Measurements from ENCODE around the gene BEST1. TPM values are rescaled to one million over a fixed set of nuclear protein-coding genes. Genes with fewer than 3 reads are reported as not detected.

BEST1 gene
- total RNA-seq = not detected

GRCh38 chr11:61950035-61950547, at the start of gene BEST1:
Gene BEST1, plus strand, starts transcription at chr11:61950351. Its CDS starts 1,456 bp downstream, at chr11:61951807.
- DNase-seq = no peak

GRCh38 chr11:61901397-61901796, 48.8 kb upstream of the BEST1 start:
- DNase-seq = no peak

- DNase-seq = no peak
Observed at GRCh38 chr11:61902313-61902712, 47.8 kb upstream of the BEST1 start.

GRCh38 chr11:61903845-61904244, 46.3 kb upstream of the BEST1 start:
- no peak for DNase-seq

GRCh38 chr11:61904539-61905048, 45.6 kb upstream of the BEST1 start:
- no peak for DNase-seq

GRCh38 chr11:61905067-61905696, 45.0 kb upstream of the BEST1 start:
- DNase-seq = no peak

GRCh38 chr11:61905801-61906521, 44.2 kb upstream of the BEST1 start:
- DNase-seq = no peak

GRCh38 chr11:61906522-61906909, 43.6 kb upstream of the BEST1 start:
- DNase-seq = no peak

- no peak for DNase-seq
Observed at GRCh38 chr11:61907282-61907681, 42.9 kb upstream of the BEST1 start.

GRCh38 chr11:61907871-61908729, 42.1 kb upstream of the BEST1 start:
- DNase-seq = no peak

GRCh38 chr11:61908730-61909316, 41.3 kb upstream of the BEST1 start:
- DNase-seq = no peak

- no peak for DNase-seq
Observed at GRCh38 chr11:61910187-61911127, 39.7 kb upstream of the BEST1 start.

GRCh38 chr11:61911128-61911700, 38.9 kb upstream of the BEST1 start:
- no peak for DNase-seq

GRCh38 chr11:61911701-61912529, 38.2 kb upstream of the BEST1 start:
- no peak for DNase-seq

- no peak for DNase-seq
Observed at GRCh38 chr11:61912530-61912898, 37.6 kb upstream of the BEST1 start.

GRCh38 chr11:61912991-61913698, 37.0 kb upstream of the BEST1 start:
- DNase-seq = no peak

GRCh38 chr11:61913699-61914395, 36.3 kb upstream of the BEST1 start:
- no peak for DNase-seq

- no peak for DNase-seq
Observed at GRCh38 chr11:61914471-61915171, 35.5 kb upstream of the BEST1 start.

Measured in effector CD4-positive, alpha-beta T cell (primary cell).